ENCODE measurements around the gene PLA2G4E.
A peak's percentile ranks its signal among the peaks of the same experiment; 100 is the strongest.

PLA2G4E gene

GRCh38 chr15:41937568-41937923 lies 83.3 kb downstream of the PLA2G4E start:
- Histone ChIP-seq H3K27ac (no peak overlapping the region), H3K36me3 (peaks cover 0 to 26% (median 13%) of the 10 kb centered on the region in 3 donors), H3K4me1 (peaks cover 0 to 27% (median 20%) of the 10 kb centered on the region in 4 donors), H3K27me3 (no peaks in the 10 kb centered on the region), H3K4me3 (no peak overlapping the region), H3K9me3 (no peaks in the 10 kb centered on the region)
- TF ChIP-seq CTCF (IDR thresholded peaks at IDR 0.05) = no peak
- no peak for DNase-seq
- intact Hi-C loops (cut with DNase I; ENCODE audit: low total_unique reads) = no loop called here

GRCh38 chr15:41936649-41937567 lies 83.9 kb downstream of the PLA2G4E start:
- no peaks in the 10 kb centered on the region for H3K9me3 ChIP-seq
- no peak overlapping the region for H3K27ac ChIP-seq
- no peak overlapping the region for H3K4me3 ChIP-seq
- peaks cover 0 to 34% (median 24%) of the 10 kb centered on the region in 4 donors for H3K4me1 ChIP-seq
- DNase-seq = no peak
- intact Hi-C loops (cut with DNase I; ENCODE audit: low total_unique reads) = no loop called here
- TF ChIP-seq CTCF (IDR thresholded peaks at IDR 0.05) = no peak
- peaks cover 0 to 22% (median 13%) of the 10 kb centered on the region in 3 donors for H3K36me3 ChIP-seq
- no peaks in the 10 kb centered on the region for H3K27me3 ChIP-seq

- Histone ChIP-seq H3K27ac (no peak overlapping the region), H3K4me1 (peaks cover 0 to 38% (median 29%) of the 10 kb centered on the region in 4 donors), H3K9me3 (no peaks in the 10 kb centered on the region), H3K27me3 (no peaks in the 10 kb centered on the region), H3K4me3 (no peak overlapping the region), H3K36me3 (peaks cover 0 to 15% (median 7%) of the 10 kb centered on the region in 3 donors)
- DNase-seq = no peak
- intact Hi-C loops (cut with DNase I; ENCODE audit: low total_unique reads) = no loop called here
- no peak for TF ChIP-seq CTCF (IDR thresholded peaks at IDR 0.05)
These were observed 84.7 kb downstream of the PLA2G4E start for GRCh38 chr15:41936155-41936554.

GRCh38 chr15:41935566-41936020 lies 85.2 kb downstream of the PLA2G4E start:
- peaks cover 0 to 14% (median 7%) of the 10 kb centered on the region in 3 donors for H3K36me3 ChIP-seq
- no peaks in the 10 kb centered on the region for H3K27me3 ChIP-seq
- no peak overlapping the region for H3K27ac ChIP-seq
- intact Hi-C loops (cut with DNase I; ENCODE audit: low total_unique reads) = no loop called here
- no peak overlapping the region for H3K4me3 ChIP-seq
- H3K9me3 ChIP-seq = no peaks in the 10 kb centered on the region
- peaks cover 0 to 44% (median 35%) of the 10 kb centered on the region in 4 donors for H3K4me1 ChIP-seq
- no peak for TF ChIP-seq CTCF (IDR thresholded peaks at IDR 0.05)
- no peak for DNase-seq

- H3K27ac ChIP-seq = peak overlapping the region; percentile 17 to 56
- no peak for TF ChIP-seq CTCF (IDR thresholded peaks at IDR 0.05)
- intact Hi-C loops (cut with DNase I; ENCODE audit: low total_unique reads) = loop anchor here (5.0 kb wide), 1 partner anchor 37 kb away; the partner anchor contains the start of gene EHD4
These were observed 86.0 kb downstream of the PLA2G4E start for GRCh38 chr15:41934843-41935242.

More at GRCh38 chr15:41934843-41935242, 86.0 kb downstream of the PLA2G4E start:
- H3K9me3 ChIP-seq = no peaks in the 10 kb centered on the region
- no peaks in the 10 kb centered on the region for H3K27me3 ChIP-seq
- peaks cover 0 to 7% (median 0%) of the 10 kb centered on the region in 3 donors for H3K36me3 ChIP-seq
- H3K4me3 ChIP-seq = no peak overlapping the region
- H3K4me1 ChIP-seq = peaks cover 0 to 51% (median 42%) of the 10 kb centered on the region in 4 donors
- peak in 1 of 2 donors; percentile 63 for DNase-seq
